Activated gamma-delta T cell treated with anti-CD3 and anti-CD28 coated beads, Interleukin-2, amount 50 U/mL, for 16 hours (primary cell): ENCODE results near the gene MS4A12.
"Not testable (repeated sequence)": the region's sequence is repeated elsewhere in the genome, so short reads cannot be mapped to it uniquely, and the experiment has no call there.

Experiments used
- DNase-seq: peaks from one replicate; pipeline ENCODE4 v3.0.0-alpha.2; 2020; ENCODE audit warnings: low read depth

Gene MS4A12

DNA sequence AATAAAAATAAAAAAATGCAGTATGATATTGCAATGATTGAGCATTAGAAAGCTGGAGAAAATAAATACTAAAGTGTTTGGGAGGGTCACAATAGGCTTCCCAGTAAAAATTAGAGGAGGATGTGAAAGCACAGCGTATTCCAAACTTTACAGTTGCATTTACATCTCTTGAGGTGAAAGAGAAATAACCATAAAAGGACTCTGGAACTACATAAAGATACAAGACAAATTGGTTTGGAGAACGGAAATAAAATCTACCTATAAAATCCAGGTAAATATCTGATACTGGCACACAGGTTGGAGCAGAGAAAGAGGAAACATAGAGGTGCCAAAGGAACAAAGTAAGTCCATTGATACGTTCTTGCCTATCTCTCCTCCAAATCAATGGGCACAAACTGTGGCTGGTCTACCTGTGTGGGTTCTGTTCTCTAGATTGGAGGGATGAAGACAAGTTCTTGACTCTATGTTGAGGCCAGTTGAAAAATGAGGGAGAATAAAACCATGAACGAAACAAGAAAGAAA lies at the start of gene MS4A12:
Gene MS4A12 (plus strand): TSS at position 291 of the 522 bp plus-strand sequence. CDS start 4,541 bp downstream, outside the sequence.
- DNase-seq, result no peak

GRCh38 chr11:60447070-60447469 lies 45.5 kb upstream of the MS4A12 start:
- no peak for DNase-seq

DNA sequence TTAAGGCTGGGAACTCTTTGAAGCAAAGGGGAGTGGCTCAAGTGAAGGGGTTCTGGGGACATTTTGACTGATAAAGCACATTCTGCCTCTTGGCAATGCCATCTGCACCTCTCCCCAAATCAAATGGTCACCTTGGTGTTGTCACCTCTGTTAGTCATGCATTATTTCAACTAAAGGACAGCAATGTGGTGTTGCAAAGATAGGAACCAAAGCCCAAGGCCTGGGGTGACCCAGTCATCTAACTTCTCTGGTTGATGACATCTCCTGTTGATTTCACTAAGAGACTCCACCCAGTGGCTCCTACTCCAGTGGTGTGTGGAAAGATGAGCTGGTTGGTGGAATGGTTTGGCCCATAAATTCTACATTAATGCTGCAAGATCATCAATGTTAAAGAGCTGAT lies 44.7 kb upstream of the MS4A12 start:
- no peak for DNase-seq

DNA sequence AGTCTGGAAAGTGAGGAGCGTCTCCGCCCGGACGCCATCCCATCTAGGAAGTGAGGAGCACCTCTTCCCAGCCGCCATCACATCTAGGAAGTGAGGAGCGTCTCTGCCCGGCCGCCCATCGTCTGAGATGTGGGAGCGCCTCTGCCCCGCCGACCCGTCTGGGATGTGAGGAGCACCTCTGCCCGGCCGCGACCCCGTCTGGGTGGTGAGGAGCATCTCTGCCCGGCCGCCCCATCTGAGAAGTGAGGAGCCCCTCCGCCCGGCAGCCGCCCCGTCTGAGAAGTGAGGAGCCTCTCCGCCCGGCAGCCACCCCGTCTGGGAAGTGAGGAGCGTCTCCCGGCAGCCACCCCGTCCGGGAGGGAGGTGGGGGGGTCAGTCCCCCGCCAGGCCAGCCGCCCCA lies 41.4 kb upstream of the MS4A12 start:
- not testable (repeated sequence) for DNase-seq

- DNase-seq, result no peak
These were observed 38.4 kb upstream of the MS4A12 start for GRCh38 chr11:60454212-60454611.

GRCh38 chr11:60455531-60456042 lies 37.0 kb upstream of the MS4A12 start, which contains the start of gene MS4A1:
TSS of gene MS4A1 (plus strand) at chr11:60455847. CDS start at chr11:60462375, 6,528 bp downstream.
- no peak for DNase-seq

DNA sequence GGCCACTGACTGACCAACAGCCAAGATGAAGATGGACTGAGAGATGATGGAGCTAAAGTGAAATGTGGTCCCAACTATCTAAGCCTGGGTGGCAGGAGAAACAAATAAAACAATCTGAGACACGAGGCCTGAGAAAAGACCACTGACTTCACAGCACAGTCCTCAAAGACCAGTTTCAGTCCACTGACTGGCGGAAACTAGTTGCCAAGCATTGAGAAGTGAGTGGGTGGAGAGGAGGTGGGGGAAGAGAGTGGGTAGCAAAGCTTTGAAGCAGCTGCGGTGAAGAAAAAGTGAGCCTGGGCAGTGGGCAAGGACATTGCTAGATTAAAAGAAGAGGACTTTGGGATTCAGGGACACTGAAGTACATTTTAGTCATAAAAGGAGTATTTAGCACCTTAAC lies 35.0 kb upstream of the MS4A12 start:
- DNase-seq, result no peak

- DNase-seq, result no peak
These were observed 33.2 kb upstream of the MS4A12 start for GRCh38 chr11:60459345-60459744.

- DNase-seq, result no peak
These were observed 23.7 kb upstream of the MS4A12 start for GRCh38 chr11:60468829-60469228.

DNA sequence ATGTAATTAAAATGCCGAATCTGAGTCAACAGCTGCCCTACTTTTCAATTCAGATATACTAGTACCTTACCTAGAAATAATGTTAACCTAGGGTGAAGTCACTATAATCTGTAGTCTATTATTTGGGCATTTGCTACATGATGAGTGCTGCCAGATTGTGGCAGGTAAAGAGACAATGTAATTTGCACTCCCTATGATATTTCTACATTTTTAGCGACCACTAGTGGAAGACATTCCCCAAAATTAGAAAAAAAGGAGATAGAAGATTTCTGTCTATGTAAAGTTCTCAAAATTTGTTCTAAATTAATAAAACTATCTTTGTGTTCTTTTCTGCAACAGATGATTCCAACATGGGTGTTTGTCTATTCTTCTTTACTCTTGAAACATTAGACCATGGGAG lies 22.9 kb upstream of the MS4A12 start:
- DNase-seq, result no peak

- DNase-seq, result no peak
These were observed 15.5 kb upstream of the MS4A12 start for GRCh38 chr11:60477035-60477445.

DNA sequence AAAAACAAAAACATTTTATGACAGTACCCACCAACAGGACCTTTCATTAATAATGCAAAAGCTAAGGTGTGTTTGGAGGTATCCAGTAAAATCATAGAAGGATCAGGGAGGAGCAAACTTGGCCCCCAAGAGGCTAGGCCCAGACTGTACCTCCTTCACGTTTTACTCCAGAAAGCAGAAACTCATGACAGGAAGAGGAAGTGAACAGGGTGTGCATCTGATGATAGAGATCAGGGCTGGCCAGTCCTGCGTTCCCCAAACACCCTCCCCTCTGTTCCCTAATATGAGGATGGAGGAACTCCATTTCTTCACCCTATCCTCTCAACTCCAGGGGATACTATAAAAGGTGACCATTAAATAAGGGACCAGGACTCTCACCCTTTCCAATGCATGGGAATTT lies 10.2 kb upstream of the MS4A12 start:
- DNase-seq, result no peak

GRCh38 chr11:60485987-60486386 lies 6.6 kb upstream of the MS4A12 start:
- DNase-seq, result no peak

GRCh38 chr11:60493454-60493853 lies 876 bp downstream of the MS4A12 start:
- no peak for DNase-seq

DNA sequence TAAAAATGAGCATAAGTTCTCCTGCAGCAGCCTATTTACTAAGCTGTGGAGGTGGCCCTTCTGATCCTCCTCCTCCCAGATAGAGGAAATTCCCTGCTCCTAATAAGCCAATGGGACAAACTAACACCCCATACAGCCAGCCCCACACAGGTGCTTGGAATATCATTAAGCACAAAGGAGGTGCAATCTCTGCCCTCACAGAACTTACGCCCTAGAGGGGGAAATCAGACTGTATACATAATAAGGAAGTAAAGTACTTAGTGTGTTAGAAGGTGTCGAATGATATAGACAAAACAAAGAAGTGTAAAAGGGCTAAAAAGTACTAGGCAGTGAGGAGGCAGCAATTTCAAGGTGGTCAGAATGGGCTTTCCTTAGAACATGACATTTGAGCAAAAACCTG lies 5.8 kb downstream of the MS4A12 start:
- no peak for DNase-seq

GRCh38 chr11:60498853-60499252 lies 6.3 kb downstream of the MS4A12 start:
- DNase-seq, result no peak

DNA sequence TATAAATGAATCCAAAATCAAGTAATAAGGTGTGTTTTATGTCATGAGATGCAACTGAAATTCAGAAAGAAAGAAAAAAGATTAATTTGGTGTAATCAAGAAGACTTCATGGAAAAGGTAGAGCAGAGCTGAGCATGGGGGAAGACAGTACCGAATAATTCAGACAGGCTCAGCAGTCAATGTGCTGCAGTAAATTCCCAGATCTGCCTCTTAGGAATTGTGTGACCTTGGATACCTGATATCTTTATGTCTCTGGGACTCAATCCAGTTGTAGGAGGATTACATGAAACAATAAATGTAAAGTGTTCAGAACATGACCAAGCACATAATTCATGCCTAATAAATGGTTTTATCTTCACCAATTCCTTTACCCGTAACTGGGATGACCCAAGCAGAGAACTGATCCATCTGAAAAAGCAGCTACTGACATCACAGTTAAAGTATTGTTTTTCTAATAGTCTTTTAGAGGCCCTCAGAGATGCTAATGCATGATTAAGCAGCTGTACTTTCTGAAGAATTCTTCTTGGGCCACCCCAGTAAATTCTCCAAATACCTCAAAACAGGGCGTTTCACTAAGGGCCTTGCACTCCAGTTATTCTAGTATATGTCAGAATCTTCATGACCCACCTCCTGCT lies 7.8 kb downstream of the MS4A12 start:
- DNase-seq, result no peak

GRCh38 chr11:60502221-60502775 lies 9.7 kb downstream of the MS4A12 start:
- no peak for DNase-seq

DNA sequence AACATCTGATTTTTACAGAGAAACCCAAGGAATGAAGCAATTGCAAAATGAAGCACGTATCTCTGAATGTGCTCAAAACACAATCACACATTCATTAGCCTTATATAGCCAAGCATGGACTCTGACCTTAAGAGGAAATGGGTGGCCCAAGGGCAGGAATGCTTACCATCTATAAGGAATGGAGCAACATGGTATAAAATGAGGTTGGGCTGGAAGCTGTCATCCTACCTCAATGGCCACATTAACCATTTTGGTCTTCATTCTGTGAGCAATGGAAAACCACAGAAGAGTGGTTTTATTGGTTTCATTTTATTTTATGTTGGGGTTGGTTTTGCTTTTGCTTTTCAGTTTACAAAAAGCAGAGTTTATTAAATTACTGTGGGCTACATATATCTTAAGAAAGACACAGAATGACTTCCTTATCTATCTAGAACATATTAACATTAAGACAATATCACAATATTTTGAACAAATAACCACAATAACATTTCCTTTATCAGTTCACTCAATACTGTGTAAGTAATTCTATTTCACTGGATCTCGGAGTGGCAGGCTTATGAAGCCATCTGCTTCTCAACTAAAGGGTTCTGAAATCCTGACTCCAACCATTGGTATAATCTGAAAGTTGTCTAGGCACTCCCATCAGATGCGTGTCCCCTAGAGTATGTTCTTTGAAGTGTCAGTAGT lies 11.8 kb downstream of the MS4A12 start:
- DNase-seq, result no peak

DNA sequence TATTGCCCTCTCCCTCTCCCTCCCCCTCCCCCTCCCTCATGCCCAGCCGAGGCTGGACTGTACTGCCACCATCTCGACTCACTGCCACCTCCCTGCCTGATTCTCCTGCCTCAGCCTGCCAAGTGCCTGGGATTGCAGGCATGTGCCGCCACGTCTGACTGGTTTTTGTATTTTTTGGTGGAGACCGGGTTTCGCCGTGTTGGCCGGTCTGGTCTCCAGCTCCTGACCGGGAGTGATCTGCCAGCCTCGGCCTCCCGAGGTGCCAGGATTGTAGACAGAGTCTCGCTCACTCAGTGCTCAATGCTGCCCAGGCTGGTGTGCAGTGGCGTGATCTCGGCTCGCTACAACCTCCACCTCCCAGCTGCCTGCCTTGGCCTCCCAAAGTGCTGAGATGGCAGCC lies 17.0 kb downstream of the MS4A12 start:
- DNase-seq, result not testable (repeated sequence)

DNA sequence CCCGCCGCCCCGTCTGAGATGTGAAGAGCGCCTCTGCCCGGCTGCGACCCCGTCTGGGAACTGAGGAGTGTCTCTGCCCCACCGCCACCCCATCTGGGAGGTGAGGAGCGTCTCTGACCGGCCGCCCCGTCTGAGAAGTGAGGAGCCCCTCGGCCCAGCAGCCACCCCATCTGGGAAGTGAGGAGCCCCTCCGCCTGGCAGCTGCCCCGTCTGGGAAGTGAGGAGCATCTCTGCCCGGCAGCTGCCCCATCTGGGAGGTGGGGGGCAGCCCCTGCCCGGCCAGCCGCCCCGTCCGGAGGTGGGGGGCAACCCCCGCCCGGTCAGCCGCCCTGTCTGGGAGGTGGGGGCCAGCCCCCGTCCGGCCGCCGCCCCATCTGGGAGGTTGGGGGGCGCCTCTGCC lies 17.6 kb downstream of the MS4A12 start:
- DNase-seq, result not testable (repeated sequence)

DNA sequence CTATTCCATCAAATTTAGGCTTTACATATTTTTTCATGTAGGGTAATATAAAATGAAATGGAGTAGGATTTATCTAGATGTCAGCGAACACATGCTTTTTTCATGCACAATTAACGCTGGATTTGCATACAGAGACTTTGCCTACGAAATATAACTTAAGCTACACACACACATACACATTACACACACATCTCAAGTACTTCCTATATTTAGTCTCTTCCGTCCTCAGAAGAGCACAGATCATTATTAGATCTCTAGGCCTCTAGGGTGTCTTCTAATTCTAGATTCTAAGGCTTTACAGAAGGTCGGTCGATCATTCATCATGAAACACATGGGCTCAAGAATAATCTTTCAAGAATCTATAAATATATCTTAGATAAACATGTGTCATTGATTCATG lies 18.8 kb downstream of the MS4A12 start:
- DNase-seq, result no peak

GRCh38 chr11:60512651-60513225 lies 20.2 kb downstream of the MS4A12 start:
- no peak for DNase-seq
